HEK293 (cell line): Measurements from ENCODE around the gene TLE4.

ENCODE experiments used
- CTCF ChIA-PET: fragments of 350-600 bp; formaldehyde crosslinking; extraction: SDS; loops from one replicate; lab custom pipeline; 2021; ENCODE audit warnings: antibody characterized with exemption; lab: Yijun Ruan, JAX
- POLR2A ChIA-PET: fragments of 300-600 bp; formaldehyde crosslinking; extraction: SDS; loops from one replicate; lab custom pipeline; 2020; ENCODE audit warnings: antibody characterized with exemption, inconsistent platforms; lab: Yijun Ruan, JAX
- H3K27ac ChIP-seq: fragments of 200-500 bp; sonication (Bioruptor generic); 2 replicates; pipeline ENCODE4 v1.5.1; 2014; ENCODE audit warnings: low read depth, low read length, control low read depth, inconsistent platforms; ENCODE audit errors: extremely low read depth
- H3K36me3 ChIP-seq, 2 experiments: fragments of 200-500 bp in 1 of 2; sonication (Bioruptor generic) in 1 of 2; 1 replicate in 1 of 2; 2 replicates in 1 of 2; pipeline ENCODE4 v1.5.1; 2014 to 2017; ENCODE audit warnings: inconsistent platforms in 2 of 2, low read length in 2 of 2; ENCODE audit not compliant: control insufficient read depth in 2 of 2, insufficient read depth in 1 of 2
- H3K4me1 ChIP-seq: fragments of 200-500 bp; sonication (Bioruptor generic); 2 replicates; pipeline ENCODE4 v1.5.1; 2014; ENCODE audit warnings: mild to moderate bottlenecking, low read length, inconsistent platforms; ENCODE audit not compliant: control insufficient read depth, insufficient read depth
- H3K4me3 ChIP-seq: 2 replicates; pipeline ENCODE4 v1.5.1; 2011; ENCODE audit warnings: low read depth, mild to moderate bottlenecking, control low read depth, low read length, moderate library complexity
- H3K9me3 ChIP-seq: fragments of 200-500 bp; sonication (Bioruptor generic); 2 replicates; pipeline ENCODE4 v1.5.1; 2014; ENCODE audit warnings: low read depth, low read length, inconsistent platforms; ENCODE audit not compliant: control insufficient read depth, insufficient read depth
- ELK4 ChIP-seq: IDR thresholded peaks from 2 replicates; pipeline ENCODE4 v1.6.1; 2011; ENCODE audit warnings: mild to moderate bottlenecking, low read depth, low read length, borderline replicate concordance
- HIC1 ChIP-seq: fragments of 450-650 bp; formaldehyde crosslinking; IDR thresholded peaks from 2 replicates; pipeline ENCODE4 v1.5.1; 2016; ENCODE audit warnings: missing biosample characterization, missing genetic modification characterization
- HOXD13 ChIP-seq: sonication (generic); formaldehyde crosslinking; IDR thresholded peaks from 2 replicates; pipeline ENCODE4 v1.8.0; 2022; ENCODE audit warnings: missing genetic modification reagents, borderline replicate concordance
- PRDM4 ChIP-seq: fragments of 450-650 bp; formaldehyde crosslinking; IDR thresholded peaks from 2 replicates; pipeline ENCODE4 v1.5.1; 2017; ENCODE audit warnings: missing biosample characterization, missing genetic modification characterization
- SCRT1 ChIP-seq: fragments of 450-650 bp; formaldehyde crosslinking; IDR thresholded peaks from 2 replicates; pipeline ENCODE4 v1.5.1; 2016; ENCODE audit warnings: missing biosample characterization, missing genetic modification characterization, borderline replicate concordance
- ZBTB10 ChIP-seq: fragments of 450-650 bp; formaldehyde crosslinking; IDR thresholded peaks from 2 replicates; pipeline ENCODE4 v1.5.1; 2016; ENCODE audit warnings: missing biosample characterization, missing genetic modification characterization
- ZBTB17 ChIP-seq: fragments of 450-650 bp; formaldehyde crosslinking; IDR thresholded peaks from 2 replicates; pipeline ENCODE4 v1.5.1; 2016; ENCODE audit warnings: missing biosample characterization, missing genetic modification characterization
- ZBTB20 ChIP-seq: fragments of 450-650 bp; formaldehyde crosslinking; IDR thresholded peaks from 2 replicates; pipeline ENCODE4 v1.5.1; 2016; ENCODE audit warnings: missing biosample characterization, missing genetic modification characterization
- ZBTB49 ChIP-seq: fragments of 450-650 bp; formaldehyde crosslinking; IDR thresholded peaks from 2 replicates; pipeline ENCODE4 v1.5.1; 2016; ENCODE audit warnings: missing biosample characterization, missing genetic modification characterization, low read depth
- ZNF148 ChIP-seq: fragments of 450-650 bp; formaldehyde crosslinking; IDR thresholded peaks from 2 replicates; pipeline ENCODE4 v1.5.0; 2017; ENCODE audit warnings: missing biosample characterization, missing genetic modification characterization, borderline replicate concordance
- ZNF174 ChIP-seq: fragments of 450-650 bp; formaldehyde crosslinking; IDR thresholded peaks from 2 replicates; pipeline ENCODE4 v1.5.0; 2017; ENCODE audit warnings: missing biosample characterization, mild to moderate bottlenecking, missing genetic modification characterization
- ZNF214 ChIP-seq: fragments of 450-650 bp; formaldehyde crosslinking; IDR thresholded peaks from 2 replicates; pipeline ENCODE4 v1.5.1; 2017; ENCODE audit warnings: missing biosample characterization, mild to moderate bottlenecking, missing genetic modification characterization, borderline replicate concordance
- ZNF248 ChIP-seq: fragments of 450-650 bp; formaldehyde crosslinking; IDR thresholded peaks from 2 replicates; pipeline ENCODE4 v1.5.1; 2017; ENCODE audit warnings: missing biosample characterization, missing genetic modification characterization
- ZNF266 ChIP-seq: fragments of 450-650 bp; formaldehyde crosslinking; IDR thresholded peaks from 2 replicates; pipeline ENCODE4 v1.5.1; 2016; ENCODE audit warnings: missing biosample characterization, missing genetic modification characterization, low read depth
- ZNF280D ChIP-seq: fragments of 450-650 bp; formaldehyde crosslinking; IDR thresholded peaks from 2 replicates; pipeline ENCODE4 v1.5.1; 2016; ENCODE audit warnings: missing biosample characterization, missing genetic modification characterization

The TLE4 gene

GRCh38 chr9:79736051-79736450 lies 164.3 kb downstream of the TLE4 start:
- Histone ChIP-seq H3K27ac (no peak overlapping the region), H3K4me1 (no peaks in the 10 kb centered on the region)
- CTCF ChIA-PET, result no interaction called here
- POLR2A ChIA-PET, result no interaction called here
- no peak for TF ChIP-seq ELK4
- TF ChIP-seq, all 188 proteins: peak for 0
- no peak overlapping the region for H3K4me3 ChIP-seq
- H3K9me3 ChIP-seq, result no peaks in the 10 kb centered on the region
- no peaks in the 10 kb centered on the region for H3K36me3 ChIP-seq

- Histone ChIP-seq H3K27ac (no peak overlapping the region), H3K36me3 (no peaks in the 10 kb centered on the region), H3K4me1 (no peaks in the 10 kb centered on the region), H3K9me3 (no peaks in the 10 kb centered on the region), H3K4me3 (no peak overlapping the region)
- ChIA-PET POLR2A (no interaction called here), CTCF (no interaction called here)
- TF ChIP-seq SCRT1 (no peak), HOXD13 (CRISPR knock-in tag) (no peak), ZNF214 (tag by site-specific recombination) (no peak), PRDM4 (tag by site-specific recombination) (no peak), ZBTB10 (tag by site-specific recombination) (no peak), ZNF266 (tag by site-specific recombination) (no peak), ZBTB20 (tag by site-specific recombination) (no peak), ZBTB17 (no peak), ZNF280D (tag by site-specific recombination) (no peak), ZNF148 (tag by site-specific recombination) (no peak), HIC1 (tag by site-specific recombination) (no peak), ZNF174 (no peak), ZNF248 (tag by site-specific recombination) (no peak), ZBTB49 (tag by site-specific recombination) (no peak)
Observed at GRCh38 chr9:79741381-79741780, 169.6 kb downstream of the TLE4 start.
